ENCODE measurements around the gene ADRB2.
A peak's percentile ranks its signal among the peaks of the same experiment; 100 is the strongest.

Gene ADRB2

DNA sequence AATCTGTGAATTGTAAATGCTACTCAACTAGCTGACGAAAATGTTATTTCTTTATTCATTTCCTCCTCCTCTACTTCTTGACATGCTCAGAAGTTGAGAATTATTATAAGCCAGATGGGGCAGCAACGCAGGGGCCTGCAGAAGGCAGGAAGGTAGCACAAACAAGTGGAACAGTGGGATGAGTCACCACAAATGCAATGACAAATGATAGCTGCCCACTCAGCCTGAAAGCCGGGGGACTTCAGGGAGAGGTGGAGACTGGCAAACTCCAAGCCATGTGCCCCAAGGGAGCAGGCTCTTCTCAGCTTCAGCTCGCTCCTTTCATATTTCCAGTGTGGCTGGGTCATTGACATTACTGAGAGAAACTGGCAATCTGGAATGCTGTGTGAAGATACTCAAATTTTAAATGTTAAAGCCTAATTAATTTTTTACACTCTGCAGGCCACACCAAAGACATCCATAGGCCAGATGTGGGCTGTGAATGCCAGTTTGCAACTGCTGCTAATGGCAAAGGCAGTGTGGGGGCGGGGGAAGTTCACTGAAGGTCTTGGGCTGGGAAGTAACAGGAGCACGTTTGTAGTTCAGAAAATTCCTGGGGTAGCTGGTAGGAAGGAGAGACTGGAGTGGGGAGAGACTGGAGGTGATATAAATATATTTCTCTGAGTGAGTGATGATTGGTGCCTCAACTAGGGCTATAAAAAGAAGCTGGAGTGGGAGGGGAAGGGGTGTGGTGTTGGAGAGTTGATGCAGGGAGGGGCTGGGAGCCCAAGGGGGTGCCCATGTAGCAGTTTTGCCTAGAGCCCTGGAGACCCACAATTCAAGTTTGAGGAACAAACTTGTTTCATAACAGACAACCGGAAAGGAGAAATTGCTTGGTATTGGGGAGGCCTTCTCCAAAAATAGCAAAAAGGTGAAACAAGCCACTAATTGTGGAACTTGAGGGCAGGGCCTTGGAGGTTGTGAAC, 20.8 kb upstream of the ADRB2 start:
- peak in 7 of 56 donors; percentile 5 to 51 (median 30) for DNase-seq

DNA sequence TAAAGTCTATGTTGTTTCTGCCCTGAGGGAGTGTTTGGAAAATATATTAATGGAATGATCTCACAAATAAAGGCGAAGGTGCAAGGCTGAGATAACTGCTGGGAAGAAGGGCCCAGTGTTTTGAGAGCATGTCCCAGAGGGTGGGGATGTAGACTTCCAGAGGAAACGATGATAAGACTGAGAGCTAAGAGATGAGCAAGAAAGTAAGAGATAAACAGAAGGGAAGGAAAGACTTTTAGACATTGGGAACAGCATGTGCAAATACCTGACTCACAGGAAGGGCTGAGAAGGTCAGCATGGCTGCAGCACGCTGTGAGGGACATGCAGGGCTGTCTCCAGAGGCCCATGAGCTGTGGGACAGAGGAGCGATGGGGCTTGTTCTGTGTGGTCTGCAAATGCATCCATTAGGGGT, 19.9 kb upstream of the ADRB2 start:
- DNase-seq, result no peak

GRCh38 chr5:148807851-148808250, 18.6 kb upstream of the ADRB2 start:
- peak in 1 of 56 donors; percentile 16 for DNase-seq

- DNase-seq, result peak in 2 of 56 donors; percentile 10 to 35
Observed at GRCh38 chr5:148808864-148809642, 17.4 kb upstream of the ADRB2 start.

- DNase-seq, result no peak
Observed at GRCh38 chr5:148809781-148810524, 16.5 kb upstream of the ADRB2 start.

DNA sequence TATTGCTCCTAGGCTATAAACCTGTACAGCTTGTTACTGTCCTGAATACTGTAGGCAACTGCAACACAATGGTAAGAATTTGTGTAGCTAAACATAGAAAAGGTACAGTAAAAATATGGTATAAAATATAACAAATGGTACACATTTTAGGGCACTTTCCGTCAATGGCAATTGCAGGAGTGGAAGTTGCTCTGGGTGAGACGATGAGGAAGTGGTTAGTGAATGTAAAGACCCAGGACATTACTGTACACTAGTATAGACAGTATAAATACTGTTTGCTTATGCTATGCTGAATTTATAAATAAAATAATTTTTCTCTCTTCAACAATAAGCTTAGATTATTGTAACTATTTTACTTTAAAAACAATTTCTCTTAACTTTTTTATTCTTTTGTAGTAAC, 15.6 kb upstream of the ADRB2 start:
- no peak for DNase-seq

DNA sequence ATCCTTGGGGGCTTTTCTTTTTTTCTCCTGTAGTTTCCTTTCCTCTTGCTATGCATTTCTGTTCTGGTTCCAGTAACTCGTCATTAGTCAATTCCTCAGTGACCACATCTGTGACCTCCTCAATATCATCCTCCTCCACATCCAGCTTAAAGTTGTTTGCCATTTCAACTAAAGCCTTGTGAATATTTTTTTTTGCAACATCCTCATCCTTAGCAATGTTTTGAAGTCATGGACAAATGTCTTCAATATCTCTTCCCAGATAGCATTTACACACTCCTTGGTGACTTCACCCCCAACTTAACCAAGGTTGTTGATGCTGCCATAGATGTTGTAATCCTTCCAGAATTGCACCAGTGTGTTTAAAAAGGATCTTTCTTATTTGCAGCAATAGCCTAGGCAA, 14.7 kb upstream of the ADRB2 start:
- no peak for DNase-seq

GRCh38 chr5:148815086-148815485, 11.3 kb upstream of the ADRB2 start:
- no peak for DNase-seq

- DNase-seq, result no peak
Observed at GRCh38 chr5:148815578-148815977, 10.8 kb upstream of the ADRB2 start.

DNA sequence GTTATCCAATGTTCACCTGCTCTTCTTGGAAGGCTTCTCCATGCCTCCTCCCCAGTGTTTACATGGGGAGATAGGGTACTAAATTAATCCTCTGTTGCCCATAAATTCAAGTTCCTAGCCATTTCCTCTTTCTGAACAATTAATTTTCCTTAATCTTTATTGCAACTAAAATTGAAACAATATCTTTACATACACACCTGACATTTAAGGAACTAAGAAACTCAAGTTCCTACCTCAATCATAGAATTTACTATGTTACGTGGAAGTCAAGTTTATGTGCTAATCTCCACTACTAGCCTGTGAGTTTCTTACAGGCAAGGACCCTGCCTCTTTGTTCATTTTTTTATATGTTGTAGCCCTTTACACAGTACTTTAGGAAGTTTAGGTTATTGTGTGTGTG, 10.1 kb upstream of the ADRB2 start:
- DNase-seq, result no peak

DNA sequence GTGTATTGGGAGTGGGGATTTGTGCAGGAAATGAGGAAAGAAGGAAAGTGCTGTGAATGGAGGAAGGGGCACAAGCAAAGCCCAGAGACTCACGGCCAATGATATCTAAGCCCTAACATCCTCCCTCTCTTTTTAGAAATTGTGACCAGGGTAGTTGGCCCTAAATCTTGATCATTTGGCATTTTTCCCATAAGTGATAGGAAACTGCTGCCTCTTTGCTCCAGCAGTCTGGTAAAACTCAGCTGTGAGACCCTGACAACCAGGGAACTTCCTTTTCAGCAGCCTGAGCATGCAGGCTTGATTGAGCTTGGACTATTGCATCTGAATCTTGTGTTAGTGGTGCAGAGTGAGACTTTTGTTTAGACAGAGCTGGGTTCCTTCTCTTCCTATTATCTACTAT, 9.6 kb upstream of the ADRB2 start:
- no peak for DNase-seq

DNA sequence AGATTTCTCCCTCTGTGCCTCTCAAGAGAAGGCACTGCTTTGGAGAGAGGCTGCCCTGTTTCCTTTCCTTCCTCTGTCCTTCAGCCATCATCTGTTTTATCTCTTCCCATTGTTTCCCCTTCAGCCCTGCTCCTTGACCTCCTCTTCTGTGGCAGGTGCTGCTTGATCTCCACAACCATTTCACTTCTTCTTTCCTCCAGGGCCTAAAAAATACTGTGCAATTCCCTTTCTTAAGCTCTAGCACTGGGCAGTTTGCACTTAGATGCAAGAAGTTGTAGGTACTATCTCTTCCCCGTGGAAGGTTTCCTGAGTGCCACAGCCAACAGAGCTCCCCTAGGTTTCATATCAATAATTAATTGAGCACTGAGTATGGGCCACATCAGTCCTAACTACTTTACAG, 8.8 kb upstream of the ADRB2 start:
- no peak for DNase-seq

- no peak for DNase-seq
Observed at GRCh38 chr5:148820461-148821395, 5.7 kb upstream of the ADRB2 start.

DNA sequence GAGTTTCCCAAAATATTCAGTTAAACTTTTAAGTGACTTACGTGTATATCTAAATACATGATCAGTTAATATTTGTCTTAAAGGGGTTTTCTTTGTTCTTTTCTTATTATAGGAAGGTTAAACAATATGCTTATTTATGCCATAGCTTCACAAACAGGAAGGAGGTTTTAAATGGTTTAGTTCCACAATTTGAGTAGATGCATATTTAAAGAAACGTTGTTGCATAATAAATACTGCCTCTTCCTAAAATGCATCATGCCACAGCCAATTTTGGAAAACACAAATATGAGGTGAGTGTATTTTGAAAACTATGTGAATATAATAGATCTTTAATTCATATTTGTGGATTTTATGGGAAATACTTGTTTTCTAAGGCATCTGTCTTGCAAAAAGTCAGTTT, 2.5 kb upstream of the ADRB2 start:
- DNase-seq, result no peak

DNA sequence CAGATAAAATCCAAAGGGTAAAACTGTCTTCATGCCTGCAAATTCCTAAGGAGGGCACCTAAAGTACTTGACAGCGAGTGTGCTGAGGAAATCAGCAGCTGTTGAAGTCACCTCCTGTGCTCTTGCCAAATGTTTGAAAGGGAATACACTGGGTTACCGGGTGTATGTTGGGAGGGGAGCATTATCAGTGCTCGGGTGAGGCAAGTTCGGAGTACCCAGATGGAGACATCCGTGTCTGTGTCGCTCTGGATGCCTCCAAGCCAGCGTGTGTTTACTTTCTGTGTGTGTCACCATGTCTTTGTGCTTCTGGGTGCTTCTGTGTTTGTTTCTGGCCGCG, 727 bp upstream of the ADRB2 start:
- DNase-seq, result peak in 1 of 56 donors; percentile 60

DNA sequence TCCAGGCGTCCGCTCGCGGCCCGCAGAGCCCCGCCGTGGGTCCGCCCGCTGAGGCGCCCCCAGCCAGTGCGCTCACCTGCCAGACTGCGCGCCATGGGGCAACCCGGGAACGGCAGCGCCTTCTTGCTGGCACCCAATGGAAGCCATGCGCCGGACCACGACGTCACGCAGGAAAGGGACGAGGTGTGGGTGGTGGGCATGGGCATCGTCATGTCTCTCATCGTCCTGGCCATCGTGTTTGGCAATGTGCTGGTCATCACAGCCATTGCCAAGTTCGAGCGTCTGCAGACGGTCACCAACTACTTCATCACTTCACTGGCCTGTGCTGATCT, 294 bp downstream of the ADRB2 start:
- DNase-seq, result peak in 1 of 56 donors; percentile 76

DNA sequence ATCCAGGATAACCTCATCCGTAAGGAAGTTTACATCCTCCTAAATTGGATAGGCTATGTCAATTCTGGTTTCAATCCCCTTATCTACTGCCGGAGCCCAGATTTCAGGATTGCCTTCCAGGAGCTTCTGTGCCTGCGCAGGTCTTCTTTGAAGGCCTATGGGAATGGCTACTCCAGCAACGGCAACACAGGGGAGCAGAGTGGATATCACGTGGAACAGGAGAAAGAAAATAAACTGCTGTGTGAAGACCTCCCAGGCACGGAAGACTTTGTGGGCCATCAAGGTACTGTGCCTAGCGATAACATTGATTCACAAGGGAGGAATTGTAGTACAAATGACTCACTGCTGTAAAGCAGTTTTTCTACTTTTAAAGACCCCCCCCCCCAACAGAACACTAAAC, 1.3 kb downstream of the ADRB2 start:
- no peak for DNase-seq

- no peak for DNase-seq
Observed at GRCh38 chr5:148828511-148829247, 2.3 kb downstream of the ADRB2 start.

DNA sequence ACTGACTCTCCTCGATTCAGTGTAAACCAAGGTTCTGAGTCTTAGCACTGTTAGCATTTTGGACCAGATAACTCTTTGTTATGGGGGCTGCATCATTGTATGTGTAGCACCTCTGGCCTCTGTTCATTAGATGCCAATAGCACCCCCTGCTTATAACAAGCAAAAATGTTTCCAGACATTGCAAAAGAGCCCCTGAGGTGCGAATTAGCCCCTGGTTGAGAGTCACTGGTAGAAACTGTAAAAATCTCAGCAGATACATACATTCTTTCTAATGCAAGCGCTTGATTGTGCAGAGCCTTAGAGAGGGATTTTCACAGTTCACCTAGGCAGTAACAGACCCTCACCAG, 2.8 kb downstream of the ADRB2 start:
- DNase-seq, result no peak

- no peak for DNase-seq
Observed at GRCh38 chr5:148829734-148830133, 3.3 kb downstream of the ADRB2 start.
